Parathyroid adenoma (tissue), 2 donors: ENCODE data around the gene PLEKHG2.
"Not testable (repeated sequence)": the region's sequence is repeated elsewhere in the genome, so short reads cannot be mapped to it uniquely, and the experiment has no call there.

Experiments
- H2AFZ ChIP-seq: fragments of 300-600 bp; sonication (generic); one replicate; pipeline ENCODE4 v1.7.0; 2017; ENCODE audit warnings: antibody characterized with exemption, mild to moderate bottlenecking
- H3K27ac ChIP-seq: fragments of 300-600 bp; sonication (generic); one replicate; pipeline ENCODE4 v1.7.0; 2017
- H3K27me3 ChIP-seq: fragments of 300-600 bp; sonication (generic); one replicate; pipeline ENCODE4 v1.7.0; 2017; ENCODE audit warnings: low read length; ENCODE audit not compliant: control insufficient read depth, insufficient read depth
- H3K36me3 ChIP-seq: fragments of 300-600 bp; sonication (generic); one replicate; pipeline ENCODE4 v1.7.0; 2017; ENCODE audit warnings: low read length; ENCODE audit not compliant: control insufficient read depth, insufficient read depth
- H3K4me1 ChIP-seq: fragments of 300-600 bp; sonication (generic); one replicate; pipeline ENCODE4 v1.7.0; 2017; ENCODE audit warnings: control low read depth
- H3K4me2 ChIP-seq: fragments of 300-600 bp; sonication (generic); one replicate; pipeline ENCODE4 v1.7.0; 2017; ENCODE audit warnings: low read length
- H3K4me3 ChIP-seq: fragments of 300-600 bp; sonication (generic); one replicate; pipeline ENCODE4 v1.7.0; 2017; ENCODE audit warnings: low read depth, low read length
- H3K79me2 ChIP-seq: fragments of 300-600 bp; sonication (generic); one replicate; pipeline ENCODE4 v1.7.0; 2017; ENCODE audit warnings: control low read depth
- H3K9ac ChIP-seq: fragments of 300-600 bp; sonication (generic); one replicate; pipeline ENCODE4 v1.7.0; 2017; ENCODE audit warnings: mild to moderate bottlenecking
- H3K9me3 ChIP-seq: fragments of 300-600 bp; sonication (generic); one replicate; pipeline ENCODE4 v1.7.0; 2017; ENCODE audit warnings: low read length; ENCODE audit not compliant: control insufficient read depth
- CTCF ChIP-seq: fragments of 300-600 bp; sonication (generic); IDR thresholded peaks from one replicate; pipeline ENCODE4 v1.7.0; 2017; ENCODE audit warnings: antibody characterized with exemption, mild to moderate bottlenecking
- donor health status: primary hyperparathyroidism.

PLEKHG2 gene

GRCh38 chr19:39449116-39449797 lies 36.8 kb downstream of the PLEKHG2 start:
- Histone ChIP-seq H3K9me3 (no peaks in the 10 kb centered on the region), H3K4me1 (peaks cover 40% of the 10 kb centered on the region), H3K36me3 (no peaks in the 10 kb centered on the region), H3K27me3 (no peaks in the 10 kb centered on the region), H3K27ac (no peak overlapping the region), H3K4me2 (no peak overlapping the region), H3K79me2 (peaks cover 72% of the 10 kb centered on the region), H3K9ac (no peak overlapping the region), H2AFZ (no peak overlapping the region), H3K4me3 (no peak overlapping the region)
- no peak for TF ChIP-seq CTCF

GRCh38 chr19:39451257-39451656 lies 38.8 kb downstream of the PLEKHG2 start:
- H2AFZ ChIP-seq, H3K4me2 ChIP-seq, H3K4me3 ChIP-seq, H3K27ac ChIP-seq, H3K9ac ChIP-seq, H3K27me3 ChIP-seq, H3K36me3 ChIP-seq, H3K9me3 ChIP-seq: not testable (repeated sequence)
- H3K79me2 ChIP-seq, result peaks cover 75% of the 10 kb centered on the region
- peaks cover 38% of the 10 kb centered on the region for H3K4me1 ChIP-seq

GRCh38 chr19:39463403-39463802 lies 50.9 kb downstream of the PLEKHG2 start:
- Histone ChIP-seq H2AFZ (no peak overlapping the region), H3K36me3 (no peaks in the 10 kb centered on the region), H3K9me3 (no peaks in the 10 kb centered on the region), H3K9ac (no peak overlapping the region), H3K4me2 (no peak overlapping the region), H3K4me1 (no peaks in the 10 kb centered on the region), H3K27ac (no peak overlapping the region), H3K79me2 (peaks cover 30% of the 10 kb centered on the region), H3K4me3 (no peak overlapping the region), H3K27me3 (no peaks in the 10 kb centered on the region)
- no peak for TF ChIP-seq CTCF

GRCh38 chr19:39465956-39466747 lies 53.7 kb downstream of the PLEKHG2 start:
- Histone ChIP-seq H3K27ac (no peak overlapping the region), H3K27me3 (no peaks in the 10 kb centered on the region), H3K4me2 (no peak overlapping the region), H3K4me1 (no peaks in the 10 kb centered on the region), H3K9ac (no peak overlapping the region), H3K4me3 (no peak overlapping the region), H2AFZ (no peak overlapping the region), H3K79me2 (peaks cover 22% of the 10 kb centered on the region), H3K36me3 (no peaks in the 10 kb centered on the region), H3K9me3 (no peaks in the 10 kb centered on the region)
- no peak for TF ChIP-seq CTCF

- no peak overlapping the region for H3K4me2 ChIP-seq
- H3K36me3 ChIP-seq, result no peaks in the 10 kb centered on the region
- H3K27ac ChIP-seq, result no peak overlapping the region
- no peaks in the 10 kb centered on the region for H3K4me1 ChIP-seq
- no peaks in the 10 kb centered on the region for H3K9me3 ChIP-seq
- no peak overlapping the region for H3K4me3 ChIP-seq
- no peak overlapping the region for H2AFZ ChIP-seq
- no peak overlapping the region for H3K9ac ChIP-seq
- no peaks in the 10 kb centered on the region for H3K27me3 ChIP-seq
- TF ChIP-seq CTCF, result no peak
- H3K79me2 ChIP-seq, result peaks cover 22% of the 10 kb centered on the region
These were observed 55.5 kb downstream of the PLEKHG2 start for GRCh38 chr19:39467941-39468340.
